ENCODE data around the gene ATN1. TPM values are rescaled to one million over a fixed set of nuclear protein-coding genes. Genes with fewer than 3 reads are reported as not detected.

Gene ATN1
- total RNA-seq, 4 donors from 2014 or later = 11.5 to 31.5 (median 26.5) TPM

DNA sequence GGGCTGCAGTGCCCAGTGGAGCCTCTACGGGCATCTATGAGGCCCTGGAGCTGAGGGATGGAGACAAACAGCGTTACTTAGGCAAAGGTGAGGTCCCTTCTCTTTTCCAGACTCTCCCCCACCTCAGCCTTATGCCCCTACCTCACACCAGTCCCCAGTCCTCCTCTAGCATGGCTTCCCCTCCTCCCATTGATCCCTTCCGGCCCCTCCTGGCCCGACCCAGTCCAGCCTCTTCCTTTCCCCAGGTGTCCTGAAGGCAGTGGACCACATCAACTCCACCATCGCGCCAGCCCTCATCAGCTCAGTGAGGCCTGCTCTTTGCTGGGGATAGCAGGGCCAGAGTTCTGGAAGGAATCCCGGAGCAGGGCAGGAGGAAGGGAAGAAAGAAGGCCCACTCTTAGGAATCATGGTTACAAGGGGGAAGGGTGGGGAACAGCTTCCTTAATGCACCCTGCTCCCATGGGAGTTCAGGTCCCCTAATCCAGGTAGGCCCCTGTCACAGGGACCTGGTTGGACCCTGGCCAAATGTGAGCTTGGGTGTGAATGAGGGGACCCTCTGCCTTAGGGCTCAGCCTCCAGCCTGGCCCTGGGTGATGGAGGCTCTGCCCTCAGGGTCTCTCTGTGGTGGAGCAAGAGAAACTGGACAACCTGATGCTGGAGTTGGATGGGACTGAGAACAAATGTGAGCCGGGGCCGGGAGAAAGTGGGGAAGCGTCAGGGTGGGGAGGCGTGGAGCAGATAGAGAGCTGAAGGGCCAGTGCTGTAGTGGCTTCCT is 11.1 kb upstream of the ATN1 start:
- in situ Hi-C loops (cut with MboI; ENCODE audit: low sequenced_read_pairs in 4 of 4) (loop anchor here in 1 of 4 donors (25.0 kb wide), 1 partner anchor 196 kb away; the partner anchor contains the start of gene C1RL), intact Hi-C loops (cut with DNase I; ENCODE audit: low total_unique reads) (no loop called here)
- H3K27ac ChIP-seq = no peak overlapping the region
- peaks cover 9 to 11% of the 10 kb centered on the region in 2 donors for H3K4me1 ChIP-seq
- no peaks in the 10 kb centered on the region for H3K9me3 ChIP-seq
- DNase-seq (no peak), ATAC-seq (no peak)
- peaks cover 14 to 20% (median 17%) of the 10 kb centered on the region in 3 donors for H3K27me3 ChIP-seq
- no peak overlapping the region for H3K4me3 ChIP-seq
- H3K36me3 ChIP-seq = no peaks in the 10 kb centered on the region
- TF ChIP-seq POLR2A (IDR thresholded peaks at IDR 0.05) = no peak
- TF ChIP-seq, protein P1, sequence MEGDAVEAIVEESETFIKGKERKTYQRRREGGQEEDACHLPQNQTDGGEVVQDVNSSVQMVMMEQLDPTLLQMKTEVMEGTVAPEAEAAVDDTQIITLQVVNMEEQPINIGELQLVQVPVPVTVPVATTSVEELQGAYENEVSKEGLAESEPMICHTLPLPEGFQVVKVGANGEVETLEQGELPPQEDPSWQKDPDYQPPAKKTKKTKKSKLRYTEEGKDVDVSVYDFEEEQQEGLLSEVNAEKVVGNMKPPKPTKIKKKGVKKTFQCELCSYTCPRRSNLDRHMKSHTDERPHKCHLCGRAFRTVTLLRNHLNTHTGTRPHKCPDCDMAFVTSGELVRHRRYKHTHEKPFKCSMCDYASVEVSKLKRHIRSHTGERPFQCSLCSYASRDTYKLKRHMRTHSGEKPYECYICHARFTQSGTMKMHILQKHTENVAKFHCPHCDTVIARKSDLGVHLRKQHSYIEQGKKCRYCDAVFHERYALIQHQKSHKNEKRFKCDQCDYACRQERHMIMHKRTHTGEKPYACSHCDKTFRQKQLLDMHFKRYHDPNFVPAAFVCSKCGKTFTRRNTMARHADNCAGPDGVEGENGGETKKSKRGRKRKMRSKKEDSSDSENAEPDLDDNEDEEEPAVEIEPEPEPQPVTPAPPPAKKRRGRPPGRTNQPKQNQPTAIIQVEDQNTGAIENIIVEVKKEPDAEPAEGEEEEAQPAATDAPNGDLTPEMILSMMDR (IDR thresholded peaks at IDR 0.05 in 4 of 5, conservative IDR thresholded peaks at IDR 0.05 in 1 of 5) = no peak

DNA sequence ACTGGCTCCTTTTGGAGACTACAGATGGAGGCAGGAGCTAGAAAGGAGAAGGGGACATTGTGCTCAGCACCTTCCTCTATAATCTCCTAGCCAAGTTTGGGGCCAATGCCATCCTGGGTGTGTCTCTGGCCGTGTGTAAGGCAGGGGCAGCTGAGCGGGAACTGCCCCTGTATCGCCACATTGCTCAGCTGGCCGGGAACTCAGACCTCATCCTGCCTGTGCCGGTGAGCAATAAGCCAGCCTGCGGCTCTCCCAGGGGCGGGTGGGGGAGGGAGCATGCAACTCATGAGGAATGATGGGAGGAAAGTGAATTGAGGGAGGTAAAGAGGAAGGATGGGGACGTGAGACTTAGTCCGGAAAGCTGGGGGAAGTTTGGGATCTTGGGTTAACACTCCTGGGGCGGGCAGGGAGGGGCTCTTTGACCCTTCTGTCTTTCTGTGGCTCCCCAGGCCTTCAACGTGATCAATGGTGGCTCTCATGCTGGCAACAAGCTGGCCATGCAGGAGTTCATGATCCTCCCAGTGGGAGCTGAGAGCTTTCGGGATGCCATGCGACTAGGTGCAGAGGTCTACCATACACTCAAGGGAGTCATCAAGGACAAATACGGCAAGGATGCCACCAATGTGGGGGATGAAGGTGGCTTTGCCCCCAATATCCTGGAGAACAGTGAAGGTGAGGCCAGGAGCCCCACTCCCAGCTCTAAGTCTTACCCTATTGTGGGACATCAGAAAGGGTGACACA is 10.1 kb upstream of the ATN1 start:
- Histone ChIP-seq H3K27ac (no peak overlapping the region), H3K36me3 (no peaks in the 10 kb centered on the region), H3K27me3 (peaks cover 14 to 20% (median 17%) of the 10 kb centered on the region in 3 donors), H3K9me3 (no peaks in the 10 kb centered on the region), H3K4me1 (peaks cover 9 to 11% of the 10 kb centered on the region in 2 donors), H3K4me3 (no peak overlapping the region)
- ATAC-seq (no peak), DNase-seq (no peak)
- intact Hi-C loops (cut with DNase I; ENCODE audit: low total_unique reads) (no loop called here), in situ Hi-C loops (cut with MboI; ENCODE audit: low sequenced_read_pairs in 4 of 4) (loop anchor here in 1 of 4 donors (25.0 kb wide), 1 partner anchor 195 kb away; the partner anchor contains the start of gene C1RL)
- no peak for TF ChIP-seq POLR2A (IDR thresholded peaks at IDR 0.05)

DNA sequence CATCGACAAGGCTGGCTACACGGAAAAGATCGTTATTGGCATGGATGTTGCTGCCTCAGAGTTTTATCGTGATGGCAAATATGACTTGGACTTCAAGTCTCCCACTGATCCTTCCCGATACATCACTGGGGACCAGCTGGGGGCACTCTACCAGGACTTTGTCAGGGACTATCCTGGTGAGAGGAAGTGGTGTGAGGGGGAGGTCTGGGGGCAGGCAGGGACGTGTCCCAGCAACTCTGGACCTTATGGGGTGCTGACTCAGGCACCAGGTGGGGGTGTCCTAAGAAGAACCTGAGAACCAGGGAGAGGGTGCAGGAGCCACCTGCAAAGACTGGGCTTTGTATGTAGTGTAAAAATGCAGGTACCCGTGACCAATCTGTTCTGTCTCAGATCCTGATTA is 8.2 kb upstream of the ATN1 start:
- Histone ChIP-seq H3K27ac (no peak overlapping the region), H3K9me3 (no peaks in the 10 kb centered on the region), H3K36me3 (no peaks in the 10 kb centered on the region), H3K27me3 (peaks cover 4 to 15% (median 7%) of the 10 kb centered on the region in 3 donors), H3K4me3 (no peak overlapping the region), H3K4me1 (peaks cover 11 to 13% of the 10 kb centered on the region in 2 donors)
- in situ Hi-C loops (cut with MboI; ENCODE audit: low sequenced_read_pairs in 4 of 4) (loop anchor here in 1 of 4 donors (25.0 kb wide), 1 partner anchor 193 kb away; the partner anchor contains the start of gene C1RL), intact Hi-C loops (cut with DNase I; ENCODE audit: low total_unique reads) (no loop called here)
- ATAC-seq (no peak), DNase-seq (no peak)
- TF ChIP-seq, protein P1 (IDR thresholded peaks at IDR 0.05 in 4 of 5, conservative IDR thresholded peaks at IDR 0.05 in 1 of 5) = no peak

DNA sequence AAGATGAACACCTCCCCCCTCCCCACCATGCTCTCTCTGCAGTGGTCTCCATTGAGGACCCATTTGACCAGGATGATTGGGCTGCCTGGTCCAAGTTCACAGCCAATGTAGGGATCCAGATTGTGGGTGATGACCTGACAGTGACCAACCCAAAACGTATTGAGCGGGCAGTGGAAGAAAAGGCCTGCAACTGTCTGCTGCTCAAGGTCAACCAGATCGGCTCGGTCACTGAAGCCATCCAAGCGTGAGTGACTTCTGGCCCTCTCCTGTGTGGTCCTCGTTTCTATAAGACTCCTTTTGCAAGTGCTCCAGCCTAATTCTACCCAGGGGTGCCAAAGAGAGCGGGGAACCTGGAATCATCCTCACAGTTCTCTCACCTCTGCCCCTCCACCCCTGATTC is 6.2 kb upstream of the ATN1 start:
- Histone ChIP-seq H3K27ac (no peak overlapping the region), H3K27me3 (no peaks in the 10 kb centered on the region), H3K4me3 (no peak overlapping the region), H3K9me3 (no peaks in the 10 kb centered on the region), H3K36me3 (no peaks in the 10 kb centered on the region), H3K4me1 (peaks cover 23 to 24% of the 10 kb centered on the region in 2 donors)
- in situ Hi-C loops (cut with MboI; ENCODE audit: low sequenced_read_pairs in 4 of 4) (loop anchor here in 2 of 4 donors (10.0 to 25.0 kb wide), 2 partner anchors 191 to 193 kb away; partner anchors contain the start of gene C1RL (in 1 of the 2)), intact Hi-C loops (cut with DNase I; ENCODE audit: low total_unique reads) (loop anchor here (5.0 kb wide), 2 partner anchors 171 to 716 kb away; partner anchors contain the start of gene C1R)
- ATAC-seq (no peak), DNase-seq (no peak)
- no peak for TF ChIP-seq POLR2A (IDR thresholded peaks at IDR 0.05)
- TF ChIP-seq, protein P1 (IDR thresholded peaks at IDR 0.05 in 4 of 5, conservative IDR thresholded peaks at IDR 0.05 in 1 of 5) = no peak
